Measurements from ENCODE around the gene EHF. TPM values are rescaled to one million over a fixed set of nuclear protein-coding genes. Genes with fewer than 3 reads are reported as not detected.

The EHF gene
- polyA plus RNA-seq, 1 donor from 2014 or later = 0.17 TPM

GRCh38 chr11:34609187-34609751 lies 11.6 kb upstream of the EHF start:
- Histone ChIP-seq H3K4me2 (ENCODE audit: low read length) (no peak overlapping the region), H3K9me3 (ENCODE audit: low read length) (no peaks in the 10 kb centered on the region), H2AFZ (ENCODE audit: low read depth, low read length) (no peak overlapping the region), H4K20me1 (ENCODE audit: insufficient read depth) (no peaks in the 10 kb centered on the region), H3K9ac (ENCODE audit: low read length) (no peak overlapping the region), H3K27ac (ENCODE audit: low read length) (no peak overlapping the region), H3F3A (ENCODE audit: insufficient read depth, low read length, poor library complexity, severe bottlenecking) (no peaks in the 10 kb centered on the region), H3K79me2 (replicated peaks; ENCODE audit: insufficient read depth, low read length) (no peaks in the 10 kb centered on the region), H3K4me3 (ENCODE audit: low read length) (no peak overlapping the region), H3K27me3 (ENCODE audit: insufficient read depth, low read depth, low read length) (no peaks in the 10 kb centered on the region), H3K9me2 (ENCODE audit: insufficient read depth, low read length) (no peaks in the 10 kb centered on the region), H3K36me3 (ENCODE audit: insufficient read depth, low read length) (no peaks in the 10 kb centered on the region)
- TF ChIP-seq SMC3 (conservative IDR thresholded peaks at IDR 0.05; ENCODE audit: poor library complexity) (no peak), CTCF (IDR thresholded peaks at IDR 0.05; ENCODE audit: poor library complexity, severe bottlenecking) (no peak), RAD21 (conservative IDR thresholded peaks at IDR 0.05) (no peak), MXI1 (conservative IDR thresholded peaks at IDR 0.05; ENCODE audit: poor library complexity, severe bottlenecking) (no peak), EZH2 (IDR thresholded peaks at IDR 0.05; ENCODE audit: borderline replicate concordance, insufficient read depth, low read length, poor library complexity, severe bottlenecking) (no peak), REST (IDR thresholded peaks at IDR 0.05; ENCODE audit: borderline replicate concordance) (no peak), TAF1 (IDR thresholded peaks at IDR 0.05; ENCODE audit: low read depth) (no peak), POLR2AphosphoS5 (IDR thresholded peaks at IDR 0.05) (no peak), EP300 (conservative IDR thresholded peaks at IDR 0.05; ENCODE audit: poor library complexity, severe bottlenecking) (no peak)

GRCh38 chr11:34609850-34610249 lies 11.0 kb upstream of the EHF start:
- H3K27ac ChIP-seq (ENCODE audit: low read length) = no peak overlapping the region
- no peak overlapping the region for H3K4me3 ChIP-seq (ENCODE audit: low read length)
- no peaks in the 10 kb centered on the region for H3K36me3 ChIP-seq (ENCODE audit: insufficient read depth, low read length)
- no peaks in the 10 kb centered on the region for H3K79me2 ChIP-seq (replicated peaks; ENCODE audit: insufficient read depth, low read length)
- H3K27me3 ChIP-seq (ENCODE audit: insufficient read depth, low read depth, low read length) = no peaks in the 10 kb centered on the region
- no peaks in the 10 kb centered on the region for H3K9me3 ChIP-seq (ENCODE audit: low read length)
- H2AFZ ChIP-seq (ENCODE audit: low read depth, low read length) = no peak overlapping the region
- H4K20me1 ChIP-seq (ENCODE audit: insufficient read depth) = no peaks in the 10 kb centered on the region
- TF ChIP-seq SMC3 (conservative IDR thresholded peaks at IDR 0.05; ENCODE audit: poor library complexity) = no peak
- no peak for TF ChIP-seq RAD21 (conservative IDR thresholded peaks at IDR 0.05)
- no peak for TF ChIP-seq CTCF (IDR thresholded peaks at IDR 0.05; ENCODE audit: poor library complexity, severe bottlenecking)
- H3K9ac ChIP-seq (ENCODE audit: low read length) = no peak overlapping the region
- H3F3A ChIP-seq (ENCODE audit: insufficient read depth, low read length, poor library complexity, severe bottlenecking) = no peaks in the 10 kb centered on the region
- H3K9me2 ChIP-seq (ENCODE audit: insufficient read depth, low read length) = no peaks in the 10 kb centered on the region
- no peak overlapping the region for H3K4me2 ChIP-seq (ENCODE audit: low read length)
